Endothelial cell of umbilical vein (primary cell): ENCODE measurements around the gene ACBD6. TPM values are rescaled to one million over a fixed set of nuclear protein-coding genes. Genes with fewer than 3 reads are reported as not detected.

ENCODE experiments used
- BruUV-seq: library from RNA; stranded (reverse); fragments of 400-500 nt; replicated peaks from 2 replicates; lab custom pipeline; 2021; lab: Mats Ljungman, UMichigan
- CTCF ChIA-PET: fragments of 300-600, 350-600 bp; sonication (Branson Sonifier 250); formaldehyde crosslinking; loops from one replicate; lab custom pipeline; 2021; ENCODE audit warnings: antibody characterized with exemption, inconsistent platforms; lab: Charles Lee
- POLR2A ChIA-PET: fragments of 300-600, 350-600 bp; sonication (Branson Sonifier 250); formaldehyde crosslinking; loops from one replicate; lab custom pipeline; 2021; ENCODE audit warnings: antibody characterized with exemption, inconsistent platforms; lab: Charles Lee
- DNase-seq: peaks from one replicate; pipeline ENCODE4 v3.0.0-alpha.2; 2011; ENCODE audit warnings: low read depth, low spot score
- FAIRE-seq: peaks from 2 replicates; lab custom pipeline; 2011; peaks lifted over from hg19 to GRCh38; lab: Jason Lieb, UNC
- H2AFZ ChIP-seq: 2 replicates; pipeline ENCODE4 v1.6.0; 2012; ENCODE audit warnings: low read depth, low read length, control low read depth, inconsistent platforms
- H3K27ac ChIP-seq: 2 replicates; pipeline ENCODE4 v1.5.1; 2011; ENCODE audit warnings: low read depth, mild to moderate bottlenecking, control low read depth, low read length, moderate library complexity; ENCODE audit not compliant: insufficient read depth
- H3K27me3 ChIP-seq, 2 experiments: 2 replicates each; pipeline versions ENCODE4 v1.6.0 to v1.6.1; 2011; ENCODE audit warnings: low read length in 2 of 2, mixed read lengths in 1 of 2; ENCODE audit not compliant: control insufficient read depth in 2 of 2, insufficient read depth in 2 of 2
- H3K36me3 ChIP-seq, 2 experiments: 2 replicates in 1 of 2; 3 replicates in 1 of 2; pipeline ENCODE4 v1.5.1; 2011; ENCODE audit warnings: low read length in 2 of 2, mild to moderate bottlenecking in 1 of 2, moderate library complexity in 1 of 2; ENCODE audit not compliant: control insufficient read depth in 2 of 2, insufficient read depth in 2 of 2; ENCODE audit errors: extremely low read depth in 1 of 2
- H3K4me1 ChIP-seq: 3 replicates; pipeline ENCODE4 v1.5.1; 2011; ENCODE audit warnings: mild to moderate bottlenecking, low read length; ENCODE audit not compliant: control insufficient read depth, insufficient read depth; ENCODE audit errors: extremely low read depth
- H3K4me2 ChIP-seq: 2 replicates; pipeline ENCODE4 v1.6.1; 2011; ENCODE audit warnings: low read length, control low read depth, mixed read lengths; ENCODE audit not compliant: insufficient read depth
- H3K4me3 ChIP-seq, 3 experiments: fragments of 200-600 bp in 1 of 3; sonication (generic), shearing (Covaris generic) in 1 of 3; replicated peaks in 1 of 3; 2 replicates each; pipeline ENCODE4 v1.5.1; 2011 to 2016; ENCODE audit warnings: control low read depth in 3 of 3, low read length in 3 of 3, mild to moderate bottlenecking in 2 of 3, inconsistent platforms in 1 of 3, low read depth in 1 of 3, moderate library complexity in 1 of 3; ENCODE audit not compliant: insufficient read depth in 1 of 3
- H3K79me2 ChIP-seq: 2 replicates; pipeline ENCODE4 v1.6.0; 2012; ENCODE audit warnings: low read length, inconsistent platforms; ENCODE audit not compliant: control insufficient read depth, insufficient read depth
- H3K9ac ChIP-seq: replicated peaks from 2 replicates; pipeline ENCODE3; 2011; ENCODE audit warnings: low read length, control low read depth; ENCODE audit not compliant: insufficient read depth; ENCODE audit errors: extremely low read depth
- H3K9me1 ChIP-seq: replicated peaks from 3 replicates; pipeline ENCODE4 v1.6.0; 2011; ENCODE audit warnings: mild to moderate bottlenecking, low read length; ENCODE audit not compliant: control insufficient read depth, insufficient read depth; ENCODE audit errors: extremely low read depth
- H3K9me3 ChIP-seq: replicated peaks from 2 replicates; pipeline ENCODE4 v1.5.1; 2012; ENCODE audit warnings: low read length, inconsistent platforms; ENCODE audit not compliant: control insufficient read depth, insufficient read depth
- H4K20me1 ChIP-seq: replicated peaks from 2 replicates; pipeline ENCODE3; 2011; ENCODE audit warnings: mild to moderate bottlenecking, low read length; ENCODE audit not compliant: control insufficient read depth, insufficient read depth; ENCODE audit errors: extremely low read depth
- EZH2 ChIP-seq: IDR thresholded peaks from 2 replicates; pipeline ENCODE4 v1.6.1; 2012; ENCODE audit warnings: borderline replicate concordance, low read depth, mild to moderate bottlenecking, moderate library complexity, low read length, inconsistent platforms; ENCODE audit not compliant: severe bottlenecking
- FOS ChIP-seq: IDR thresholded peaks from 2 replicates; pipeline ENCODE4 v1.6.1; 2011; ENCODE audit warnings: mild to moderate bottlenecking, low read length, moderate library complexity, borderline replicate concordance; ENCODE audit not compliant: insufficient read depth
- GATA2 ChIP-seq: IDR thresholded peaks from 2 replicates; pipeline ENCODE4 v1.7.0; 2011; ENCODE audit warnings: low read depth, mild to moderate bottlenecking, moderate library complexity, mixed read lengths, low read length; ENCODE audit not compliant: insufficient read length, insufficient read depth
- JUN ChIP-seq: IDR thresholded peaks from 2 replicates; pipeline ENCODE4 v1.6.1; 2011; ENCODE audit warnings: borderline replicate concordance, low read depth; ENCODE audit not compliant: insufficient read length, insufficient read depth
- MYC ChIP-seq: IDR thresholded peaks from one replicate; pipeline ENCODE4 v1.6.1; 2011; ENCODE audit warnings: mild to moderate bottlenecking, low read depth, low read length
- POLR2A ChIP-seq: IDR thresholded peaks from 2 replicates; pipeline ENCODE4 v1.6.1; 2012; ENCODE audit warnings: low read depth, mild to moderate bottlenecking, control low read depth, low read length
- POLR2AphosphoS5 ChIP-seq: IDR thresholded peaks from 2 replicates; pipeline ENCODE4 v1.6.1; 2012; ENCODE audit warnings: low read depth, mild to moderate bottlenecking, control low read depth, low read length, moderate library complexity; ENCODE audit not compliant: insufficient read depth
- dilution Hi-C: fragments of 300-500 bp; cut with MboI; formaldehyde crosslinking; loops from one replicate; pipeline ENCODE4 v1.15.0; 2019; ENCODE audit warnings: low sequenced_read_pairs; ENCODE audit not compliant: extremely low pct_ligation_motif_present
- intact Hi-C: fragments of 100-400 bp; cut with micrococcal nuclease; formaldehyde crosslinking; loops from one replicate; pipeline ENCODE4 v1.10.0; 2022
- polyA plus RNA-seq, 4 experiments: library from polyadenylated mRNA; depleted of rRNA in 3 of 4; stranded (reverse) in 3 of 4; unstranded in 1 of 4; fragments of >200 nt; gene quantifications; 2 replicates each; pipeline versions ENCODE4 v1.2.1 to v1.2.3, GENCODE V29; 2011 to 2012; ENCODE audit warnings: missing spikeins in 1 of 4
- total RNA-seq: library from RNA; stranded (reverse); gene quantifications from 2 replicates; pipeline ENCODE4 v1.2.3, GENCODE V29; 2021
- TF ChIP-seq, protein P1 (sequence below), 2 donors: IDR thresholded peaks; 1 replicate in 1 of 2; 2 replicates in 1 of 2; pipeline ENCODE4 v1.5.1; 2011; ENCODE audit warnings: low read length in 2 of 2, mild to moderate bottlenecking in 2 of 2, moderate library complexity in 2 of 2, control low read depth in 1 of 2, inconsistent platforms in 1 of 2, low read depth in 1 of 2; ENCODE audit not compliant: insufficient read depth in 1 of 2; ENCODE audit errors: extremely low read depth in 1 of 2
- TF ChIP-seq, protein P2 (sequence below): IDR thresholded peaks from 2 replicates; pipeline ENCODE4 v1.6.1; 2011; ENCODE audit not compliant: insufficient read depth, insufficient read length

The ACBD6 gene
- total and polyA plus RNA-seq, 2 donors (not counting 3 experiments of a cell fraction or from before 2014, with no cell fraction given): 55.6 to 56.4 TPM

DNA sequence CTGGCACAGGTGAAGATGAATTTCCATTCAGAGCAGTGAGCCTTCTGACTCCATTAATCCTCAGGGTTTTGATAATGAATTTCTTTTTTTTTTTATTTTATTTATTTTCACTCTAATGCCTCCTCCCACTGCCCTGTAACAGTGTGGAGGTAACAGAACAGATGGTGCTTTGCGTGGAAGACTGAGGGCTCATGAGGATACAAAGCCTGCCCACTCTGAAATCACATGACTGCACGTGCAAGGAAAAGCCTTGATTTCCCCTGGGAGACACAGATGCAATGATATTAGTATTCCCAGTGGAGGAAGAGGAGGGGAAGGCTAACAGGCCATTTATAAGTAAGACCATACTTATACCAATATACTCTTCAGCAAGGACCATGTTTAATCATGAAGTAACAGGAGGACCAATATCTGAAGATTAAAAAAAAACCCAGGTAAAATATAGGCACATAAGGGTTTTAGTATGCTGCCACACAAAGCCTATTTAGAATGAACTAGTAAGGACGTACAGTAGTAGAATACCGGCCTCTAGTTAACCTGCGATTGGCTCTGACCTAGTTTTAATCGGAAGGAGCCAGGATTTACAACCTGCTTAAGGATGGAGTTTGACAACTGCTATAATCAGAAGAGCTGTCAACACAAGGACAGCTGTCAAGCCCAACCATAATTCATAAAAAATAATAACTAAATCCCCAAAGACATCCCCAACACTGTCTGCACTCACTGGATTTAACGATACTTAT, 202.7 kb downstream of the ACBD6 start:
- Histone ChIP-seq H3K27me3 (no peaks in the 10 kb centered on the region), H3K4me2 (no peak overlapping the region), H3K4me1 (no peaks in the 10 kb centered on the region), H4K20me1 (no peaks in the 10 kb centered on the region), H3K9me1 (no peaks in the 10 kb centered on the region), H3K4me3 (no peak overlapping the region), H2AFZ (no peak overlapping the region), H3K27ac (no peak overlapping the region), H3K79me2 (no peaks in the 10 kb centered on the region), H3K36me3 (no peaks in the 10 kb centered on the region), H3K9ac (no peak overlapping the region), H3K9me3 (no peaks in the 10 kb centered on the region)
- CTCF ChIA-PET: no interaction called here
- no peak for DNase-seq
- POLR2A ChIA-PET: no interaction called here
- dilution Hi-C loops (no loop called here), intact Hi-C loops (no loop called here)
- FAIRE-seq: no peak
- BruUV-seq: no TSS peak
- no peak for TF ChIP-seq POLR2A
- no peak for TF ChIP-seq FOS
- TF ChIP-seq GATA2: no peak
- TF ChIP-seq, protein P1, sequence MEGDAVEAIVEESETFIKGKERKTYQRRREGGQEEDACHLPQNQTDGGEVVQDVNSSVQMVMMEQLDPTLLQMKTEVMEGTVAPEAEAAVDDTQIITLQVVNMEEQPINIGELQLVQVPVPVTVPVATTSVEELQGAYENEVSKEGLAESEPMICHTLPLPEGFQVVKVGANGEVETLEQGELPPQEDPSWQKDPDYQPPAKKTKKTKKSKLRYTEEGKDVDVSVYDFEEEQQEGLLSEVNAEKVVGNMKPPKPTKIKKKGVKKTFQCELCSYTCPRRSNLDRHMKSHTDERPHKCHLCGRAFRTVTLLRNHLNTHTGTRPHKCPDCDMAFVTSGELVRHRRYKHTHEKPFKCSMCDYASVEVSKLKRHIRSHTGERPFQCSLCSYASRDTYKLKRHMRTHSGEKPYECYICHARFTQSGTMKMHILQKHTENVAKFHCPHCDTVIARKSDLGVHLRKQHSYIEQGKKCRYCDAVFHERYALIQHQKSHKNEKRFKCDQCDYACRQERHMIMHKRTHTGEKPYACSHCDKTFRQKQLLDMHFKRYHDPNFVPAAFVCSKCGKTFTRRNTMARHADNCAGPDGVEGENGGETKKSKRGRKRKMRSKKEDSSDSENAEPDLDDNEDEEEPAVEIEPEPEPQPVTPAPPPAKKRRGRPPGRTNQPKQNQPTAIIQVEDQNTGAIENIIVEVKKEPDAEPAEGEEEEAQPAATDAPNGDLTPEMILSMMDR (IDR thresholded peaks at IDR 0.05; ENCODE audit: extremely low read depth in 1 of 2, insufficient read depth in 1 of 2, low read depth in 1 of 2, low read length in 2 of 2): no peak
- TF ChIP-seq, protein P2, sequence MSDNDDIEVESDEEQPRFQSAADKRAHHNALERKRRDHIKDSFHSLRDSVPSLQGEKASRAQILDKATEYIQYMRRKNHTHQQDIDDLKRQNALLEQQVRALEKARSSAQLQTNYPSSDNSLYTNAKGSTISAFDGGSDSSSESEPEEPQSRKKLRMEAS: no peak
- TF ChIP-seq POLR2AphosphoS5: no peak
- no peak for TF ChIP-seq EZH2
- no peak for TF ChIP-seq MYC
- no peak for TF ChIP-seq JUN
